Fibroblast of skin of scalp (primary cell): ENCODE data around the gene PLA2G2A.

ENCODE experiments used
- DNase-seq: peaks from one replicate; pipeline ENCODE4 v3.0.0-alpha.2; 2013

The PLA2G2A gene

GRCh38 chr1:19926296-19927129, 52.9 kb downstream of the PLA2G2A start:
- no peak for DNase-seq
